Stimulated activated CD4-positive, alpha-beta T cell treated with anti-CD3 and anti-CD28 coated beads, Interleukin-2, amount 100 ng/mL, for 4 hours (primary cell): ENCODE results near the gene PCSK6.

Experiments
- DNase-seq: peaks from one replicate; pipeline ENCODE4 v3.0.0-alpha.2; 2020; ENCODE audit warnings: low read depth

Gene PCSK6

GRCh38 chr15:101522621-101523559, 33.4 kb upstream of the PCSK6 start:
- no peak for DNase-seq

- DNase-seq: no peak
Measured at GRCh38 chr15:101522091-101522490, 32.6 kb upstream of the PCSK6 start.

GRCh38 chr15:101521591-101521990, 32.1 kb upstream of the PCSK6 start:
- no peak for DNase-seq

- DNase-seq: no peak
Measured at GRCh38 chr15:101521069-101521468, 31.6 kb upstream of the PCSK6 start.

- no peak for DNase-seq
Measured at GRCh38 chr15:101520395-101520794, 30.9 kb upstream of the PCSK6 start.

GRCh38 chr15:101517504-101517903, 28.0 kb upstream of the PCSK6 start:
- DNase-seq: no peak

- DNase-seq: no peak
Measured at GRCh38 chr15:101514318-101514717, 24.8 kb upstream of the PCSK6 start.

GRCh38 chr15:101511717-101512116, 22.2 kb upstream of the PCSK6 start:
- DNase-seq: no peak

GRCh38 chr15:101510212-101511197, 21.0 kb upstream of the PCSK6 start:
- DNase-seq: no peak

GRCh38 chr15:101509279-101509678, 19.8 kb upstream of the PCSK6 start:
- DNase-seq: no peak

GRCh38 chr15:101506491-101506890, 17.0 kb upstream of the PCSK6 start:
- DNase-seq: no peak

GRCh38 chr15:101505610-101506337, 16.3 kb upstream of the PCSK6 start:
- no peak for DNase-seq

- DNase-seq: no peak
Measured at GRCh38 chr15:101504866-101505609, 15.5 kb upstream of the PCSK6 start.

- no peak for DNase-seq
Measured at GRCh38 chr15:101504373-101504772, 14.9 kb upstream of the PCSK6 start.

- no peak for DNase-seq
Measured at GRCh38 chr15:101503296-101503599, 13.7 kb upstream of the PCSK6 start.

- DNase-seq: no peak
Measured at GRCh38 chr15:101502572-101503295, 13.2 kb upstream of the PCSK6 start.

- DNase-seq: peak; percentile 24
Measured at GRCh38 chr15:101501703-101502373, 12.3 kb upstream of the PCSK6 start.

GRCh38 chr15:101500865-101501551, 11.5 kb upstream of the PCSK6 start:
- no peak for DNase-seq

- no peak for DNase-seq
Measured at GRCh38 chr15:101499863-101500713, 10.6 kb upstream of the PCSK6 start.
